GM13976 (cell line): ENCODE data around the gene DIPK1C.
"Not testable (repeated sequence)": the region's sequence is repeated elsewhere in the genome, so short reads cannot be mapped to it uniquely, and the experiment has no call there.

Source experiments
- DNase-seq: peaks from one replicate; pipeline ENCODE4 v3.0.0; 2012; ENCODE audit warnings: low spot score
- CTCF ChIP-seq: IDR thresholded peaks from 2 replicates; pipeline ENCODE4 v1.5.1; 2012; ENCODE audit warnings: borderline replicate concordance, mild to moderate bottlenecking; ENCODE audit not compliant: insufficient read depth; ENCODE audit errors: extremely low read depth, missing control alignments, control extremely low read depth
- in situ Hi-C: fragments of 300-500 bp; cut with MboI; formaldehyde crosslinking; loops from one replicate; pipeline ENCODE4 v1.12.0; 2022; ENCODE audit warnings: low sequenced_read_pairs, mixed read lengths, inconsistent platforms; ENCODE audit not compliant: unreplicated experiment

The DIPK1C gene

GRCh38 chr18:74457043-74457724 lies at the start of gene DIPK1C:
TSS of gene DIPK1C (minus strand) at chr18:74457308. CDS start at chr18:74457259, 49 bp downstream.
- DNase-seq: no peak

GRCh38 chr18:74506448-74507084 lies 49.5 kb upstream of the DIPK1C start:
- in situ Hi-C loops: no loop called here
- DNase-seq: no peak
- no peak for TF ChIP-seq CTCF

More at GRCh38 chr18:74457043-74457724, at the start of gene DIPK1C:
- no peak for TF ChIP-seq CTCF
- in situ Hi-C loops: no loop called here

GRCh38 chr18:74505776-74506175 lies 48.7 kb upstream of the DIPK1C start:
- in situ Hi-C loops: no loop called here
- TF ChIP-seq CTCF: no peak
- DNase-seq: no peak

GRCh38 chr18:74503137-74503536 lies 46.0 kb upstream of the DIPK1C start:
- in situ Hi-C loops: no loop called here
- no peak for DNase-seq
- TF ChIP-seq CTCF: no peak

GRCh38 chr18:74501386-74501785 lies 44.3 kb upstream of the DIPK1C start:
- no peak for TF ChIP-seq CTCF
- no peak for DNase-seq
- in situ Hi-C loops: no loop called here

- DNase-seq, in situ Hi-C loops: not testable (repeated sequence)
Observed at GRCh38 chr18:74500774-74501173, 43.7 kb upstream of the DIPK1C start.

DNA sequence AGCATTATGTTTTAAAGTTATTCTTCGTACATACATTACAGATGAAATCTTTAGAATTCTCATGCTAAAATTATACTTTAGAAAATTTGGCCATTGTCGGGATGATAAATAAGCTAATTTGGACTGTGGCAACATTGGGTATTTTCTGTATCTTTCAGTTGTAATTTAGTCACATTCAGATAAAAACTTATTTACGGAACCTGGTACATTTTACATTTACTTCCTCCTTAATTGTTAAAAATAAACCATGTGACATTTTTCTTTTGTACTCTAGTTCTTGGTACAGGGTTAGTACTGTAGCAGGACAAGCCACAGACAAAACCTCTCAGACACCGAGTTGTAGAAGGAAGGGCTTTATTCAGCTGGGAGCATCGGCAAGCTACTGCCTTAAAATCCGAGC lies 43.3 kb upstream of the DIPK1C start:
- no peak for TF ChIP-seq CTCF
- no peak for DNase-seq
- in situ Hi-C loops: no loop called here
